Fibroblast of peridontal ligament (primary cell): ENCODE results near the gene GALNT9.
"Not testable (repeated sequence)": the region's sequence is repeated elsewhere in the genome, so short reads cannot be mapped to it uniquely, and the experiment has no call there.

Experiments
- DNase-seq: peaks from one replicate; pipeline ENCODE4 v3.0.0-alpha.2; 2010; ENCODE audit errors: extremely low read depth

GALNT9 gene

GRCh38 chr12:132249689-132250478 is 79.5 kb downstream of the GALNT9 start:
- no peak for DNase-seq

- DNase-seq: no peak
Observed at GRCh38 chr12:132248453-132249167, 80.8 kb downstream of the GALNT9 start.

- DNase-seq: no peak
Observed at GRCh38 chr12:132247718-132248452, 81.5 kb downstream of the GALNT9 start.

GRCh38 chr12:132246997-132247717 is 82.2 kb downstream of the GALNT9 start:
- no peak for DNase-seq

- no peak for DNase-seq
Observed at GRCh38 chr12:132245521-132246101, 83.8 kb downstream of the GALNT9 start.

- no peak for DNase-seq
Observed at GRCh38 chr12:132244724-132245295, 84.6 kb downstream of the GALNT9 start.

GRCh38 chr12:132243596-132244310 is 85.6 kb downstream of the GALNT9 start:
- no peak for DNase-seq

- not testable (repeated sequence) for DNase-seq
Observed at GRCh38 chr12:132243171-132243570, 86.2 kb downstream of the GALNT9 start.

GRCh38 chr12:132240669-132241007 is 88.8 kb downstream of the GALNT9 start:
- not testable (repeated sequence) for DNase-seq

GRCh38 chr12:132239796-132240668 is 89.4 kb downstream of the GALNT9 start:
- no peak for DNase-seq

GRCh38 chr12:132239392-132239791 is 90.0 kb downstream of the GALNT9 start:
- DNase-seq: no peak

GRCh38 chr12:132238884-132239283 is 90.5 kb downstream of the GALNT9 start:
- DNase-seq: no peak

GRCh38 chr12:132238488-132238854 is 90.9 kb downstream of the GALNT9 start:
- no peak for DNase-seq

GRCh38 chr12:132237772-132238487 is 91.5 kb downstream of the GALNT9 start:
- no peak for DNase-seq

- no peak for DNase-seq
Observed at GRCh38 chr12:132236930-132237771, 92.2 kb downstream of the GALNT9 start.

GRCh38 chr12:132236129-132236929 is 93.1 kb downstream of the GALNT9 start:
- DNase-seq: no peak
